ENCODE measurements around the gene NCOA3. TPM values are rescaled to one million over a fixed set of nuclear protein-coding genes. Genes with fewer than 3 reads are reported as not detected.
A peak's percentile ranks its signal among the peaks of the same experiment; 100 is the strongest.

NCOA3 gene
- total RNA-seq, 1 experiment from 2014 or later: 23.3 TPM

DNA sequence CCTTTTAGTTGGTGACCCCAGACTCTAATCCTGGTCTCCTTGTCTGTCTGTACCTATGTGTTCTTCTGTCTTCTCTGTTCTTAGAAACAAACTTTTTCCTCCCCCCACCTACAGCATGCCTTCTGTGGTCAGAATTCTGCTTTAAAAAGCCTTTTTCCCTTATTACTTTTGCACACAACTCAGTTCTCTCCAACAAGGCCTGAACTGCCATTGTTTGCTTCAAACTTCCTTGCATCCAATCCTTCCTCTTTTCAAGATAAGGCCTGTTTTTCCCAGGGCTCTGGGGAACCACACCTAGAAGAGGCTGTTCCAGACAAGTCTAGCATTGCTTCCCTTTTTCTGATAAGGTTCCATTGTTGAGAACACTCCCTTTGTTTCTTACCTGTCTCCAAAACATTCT is 22.2 kb upstream of the NCOA3 start:
- Histone ChIP-seq H2BK20ac (ENCODE audit: low read depth, low read length, poor library complexity, severe bottlenecking) (no peak overlapping the region), H3K56ac (ENCODE audit: insufficient read length, low read depth, low read length) (no peak overlapping the region), H2AK5ac (ENCODE audit: insufficient read length, low read length) (no peak overlapping the region), H3K4me1 (ENCODE audit: insufficient read depth, low read length) (no peaks in the 10 kb centered on the region), H3K9ac (ENCODE audit: extremely low read depth, insufficient read length, low read length) (no peak overlapping the region), H3K79me2 (ENCODE audit: insufficient read depth, low read length) (no peaks in the 10 kb centered on the region), H4K20me1 (ENCODE audit: control insufficient read depth, insufficient read depth, insufficient read length) (no peaks in the 10 kb centered on the region), H3T11ph (ENCODE audit: low read length) (no peak overlapping the region), H4K5ac (ENCODE audit: insufficient read length, low read depth, low read length) (no peak overlapping the region), H3K4me2 (ENCODE audit: insufficient read depth, insufficient read length, low read length) (no peak overlapping the region), H3K27ac (ENCODE audit: insufficient read length, low read depth, low read length) (no peak overlapping the region), H3K27me3 (ENCODE audit: insufficient read depth, low read length) (no peaks in the 10 kb centered on the region), H3K23ac (ENCODE audit: insufficient read length, low read depth, low read length) (no peak overlapping the region), H2BK15ac (ENCODE audit: low read depth, low read length) (no peak overlapping the region), H4K91ac (ENCODE audit: insufficient read length, low read depth, low read length) (no peak overlapping the region), H2BK12ac (ENCODE audit: insufficient read length, low read depth, low read length) (no peak overlapping the region), H3K9me3 (ENCODE audit: control insufficient read depth, low read depth, low read length) (no peaks in the 10 kb centered on the region), H3K23me2 (ENCODE audit: insufficient read length, low read depth, low read length, poor library complexity, severe bottlenecking) (no peaks in the 10 kb centered on the region), H3K18ac (ENCODE audit: insufficient read length, low read depth, low read length) (no peak overlapping the region), H3K79me1 (ENCODE audit: insufficient read depth, low read depth, low read length, poor library complexity, severe bottlenecking) (no peaks in the 10 kb centered on the region), H3K14ac (ENCODE audit: insufficient read depth, low read length) (no peak overlapping the region), H4K8ac (replicated peaks; ENCODE audit: insufficient read length, low read depth, low read length) (no peak overlapping the region), H2BK5ac (ENCODE audit: insufficient read length, low read length) (no peak overlapping the region), H2BK120ac (ENCODE audit: low read depth, low read length, poor library complexity, severe bottlenecking) (no peak overlapping the region), H2AFZ (ENCODE audit: low read length) (no peak overlapping the region), H3K4ac (ENCODE audit: low read depth, low read length) (no peak overlapping the region)
- H3K9me3 Mint-ChIP-seq: no peaks in the 10 kb centered on the region
- no peaks in the 10 kb centered on the region for H3K4me1 Mint-ChIP-seq
- TF ChIP-seq, protein P1, sequence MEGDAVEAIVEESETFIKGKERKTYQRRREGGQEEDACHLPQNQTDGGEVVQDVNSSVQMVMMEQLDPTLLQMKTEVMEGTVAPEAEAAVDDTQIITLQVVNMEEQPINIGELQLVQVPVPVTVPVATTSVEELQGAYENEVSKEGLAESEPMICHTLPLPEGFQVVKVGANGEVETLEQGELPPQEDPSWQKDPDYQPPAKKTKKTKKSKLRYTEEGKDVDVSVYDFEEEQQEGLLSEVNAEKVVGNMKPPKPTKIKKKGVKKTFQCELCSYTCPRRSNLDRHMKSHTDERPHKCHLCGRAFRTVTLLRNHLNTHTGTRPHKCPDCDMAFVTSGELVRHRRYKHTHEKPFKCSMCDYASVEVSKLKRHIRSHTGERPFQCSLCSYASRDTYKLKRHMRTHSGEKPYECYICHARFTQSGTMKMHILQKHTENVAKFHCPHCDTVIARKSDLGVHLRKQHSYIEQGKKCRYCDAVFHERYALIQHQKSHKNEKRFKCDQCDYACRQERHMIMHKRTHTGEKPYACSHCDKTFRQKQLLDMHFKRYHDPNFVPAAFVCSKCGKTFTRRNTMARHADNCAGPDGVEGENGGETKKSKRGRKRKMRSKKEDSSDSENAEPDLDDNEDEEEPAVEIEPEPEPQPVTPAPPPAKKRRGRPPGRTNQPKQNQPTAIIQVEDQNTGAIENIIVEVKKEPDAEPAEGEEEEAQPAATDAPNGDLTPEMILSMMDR (conservative IDR thresholded peaks at IDR 0.05): no peak
- no peak overlapping the region for H3K4me3 Mint-ChIP-seq
- no peaks in the 10 kb centered on the region for H3K36me3 Mint-ChIP-seq (ENCODE audit: insufficient read depth in 1 of 3, low read depth in 3 of 3)
- DNase-seq: no peak
- H3K27me3 Mint-ChIP-seq (ENCODE audit: low read depth): no peaks in the 10 kb centered on the region
- H3K27ac Mint-ChIP-seq: peak overlapping the region in 1 of 3 experiments; percentile 15; a peak in 2 of 7 replicates

Data from H9 (cell line).